ENCODE results near the gene CHRDL2.

DNA sequence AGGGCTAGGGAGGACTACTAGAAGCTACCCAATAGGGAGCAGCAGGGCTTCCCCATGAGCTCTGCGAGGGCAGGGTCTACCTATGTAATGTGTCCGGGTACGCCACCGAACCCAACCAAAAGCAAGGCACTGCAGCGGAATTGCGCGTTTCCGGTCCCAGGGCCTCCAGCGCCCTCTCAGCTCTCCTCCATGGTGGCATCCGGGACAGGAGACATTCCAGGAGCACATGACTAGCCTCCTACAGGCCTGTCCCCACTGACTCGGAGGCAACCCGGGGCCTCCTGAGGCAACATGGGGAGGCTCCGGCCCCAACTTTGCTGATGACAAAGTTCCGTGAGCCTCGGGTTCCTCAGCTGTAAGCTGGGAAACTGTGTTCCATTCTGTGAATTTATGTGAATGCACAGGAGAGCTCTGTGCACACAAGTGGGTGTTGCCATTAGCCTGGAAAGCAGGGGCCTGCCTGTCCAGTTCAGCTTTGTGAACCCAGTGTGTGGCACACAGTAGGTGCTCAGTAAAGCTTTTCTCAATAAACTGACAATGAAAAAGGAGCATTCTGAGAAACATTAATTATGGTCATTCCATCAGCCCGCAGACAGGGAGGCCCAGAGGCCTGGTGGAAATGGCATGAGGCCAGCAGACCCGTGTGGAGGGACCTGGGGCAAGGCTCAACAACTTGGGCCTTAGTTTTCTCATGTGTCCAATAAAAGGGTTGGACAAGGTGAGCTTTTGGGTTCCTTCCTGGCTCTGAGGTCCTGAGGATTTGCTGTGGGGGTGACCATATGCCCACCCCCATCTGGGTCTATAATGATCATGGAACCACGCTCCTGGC, 50.3 kb downstream of the CHRDL2 start:
- TF ChIP-seq, protein P1, sequence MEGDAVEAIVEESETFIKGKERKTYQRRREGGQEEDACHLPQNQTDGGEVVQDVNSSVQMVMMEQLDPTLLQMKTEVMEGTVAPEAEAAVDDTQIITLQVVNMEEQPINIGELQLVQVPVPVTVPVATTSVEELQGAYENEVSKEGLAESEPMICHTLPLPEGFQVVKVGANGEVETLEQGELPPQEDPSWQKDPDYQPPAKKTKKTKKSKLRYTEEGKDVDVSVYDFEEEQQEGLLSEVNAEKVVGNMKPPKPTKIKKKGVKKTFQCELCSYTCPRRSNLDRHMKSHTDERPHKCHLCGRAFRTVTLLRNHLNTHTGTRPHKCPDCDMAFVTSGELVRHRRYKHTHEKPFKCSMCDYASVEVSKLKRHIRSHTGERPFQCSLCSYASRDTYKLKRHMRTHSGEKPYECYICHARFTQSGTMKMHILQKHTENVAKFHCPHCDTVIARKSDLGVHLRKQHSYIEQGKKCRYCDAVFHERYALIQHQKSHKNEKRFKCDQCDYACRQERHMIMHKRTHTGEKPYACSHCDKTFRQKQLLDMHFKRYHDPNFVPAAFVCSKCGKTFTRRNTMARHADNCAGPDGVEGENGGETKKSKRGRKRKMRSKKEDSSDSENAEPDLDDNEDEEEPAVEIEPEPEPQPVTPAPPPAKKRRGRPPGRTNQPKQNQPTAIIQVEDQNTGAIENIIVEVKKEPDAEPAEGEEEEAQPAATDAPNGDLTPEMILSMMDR (IDR thresholded peaks at IDR 0.05; ENCODE audit: low read length) = no peak
- TF ChIP-seq EZH2 (IDR thresholded peaks at IDR 0.05; ENCODE audit: borderline replicate concordance, low read length) = no peak

All from OCI-LY1 (cell line).